H54 (cell line): ENCODE data around the gene ETNPPL.

Experiments
- DNase-seq: peaks from one replicate; pipeline ENCODE4 v3.0.0; 2011; ENCODE audit warnings: low spot score, mixed read lengths; ENCODE audit not compliant: insufficient read length
- FAIRE-seq: peaks from 3 replicates; lab custom pipeline; 2011; peaks lifted over from hg19 to GRCh38; lab: Jason Lieb, UNC
- POLR2A ChIP-seq: IDR thresholded peaks from 2 replicates; pipeline ENCODE4 v1.6.1; 2011; ENCODE audit warnings: low read depth, mild to moderate bottlenecking, low read length

The ETNPPL gene

GRCh38 chr4:108762559-108763225 lies at the start of gene ETNPPL:
ETNPPL (minus strand) TSS chr4:108763053; CDS start chr4:108762898, 155 bp downstream.
- DNase-seq, result no peak
- no peak for TF ChIP-seq POLR2A
- FAIRE-seq, result no peak

GRCh38 chr4:108811486-108811885 lies 48.6 kb upstream of the ETNPPL start:
- TF ChIP-seq POLR2A, result no peak
- FAIRE-seq (no peak), DNase-seq (no peak)

- no peak for DNase-seq
- FAIRE-seq, result no peak
- no peak for TF ChIP-seq POLR2A
These were observed 47.2 kb upstream of the ETNPPL start for GRCh38 chr4:108810087-108810486.

DNA sequence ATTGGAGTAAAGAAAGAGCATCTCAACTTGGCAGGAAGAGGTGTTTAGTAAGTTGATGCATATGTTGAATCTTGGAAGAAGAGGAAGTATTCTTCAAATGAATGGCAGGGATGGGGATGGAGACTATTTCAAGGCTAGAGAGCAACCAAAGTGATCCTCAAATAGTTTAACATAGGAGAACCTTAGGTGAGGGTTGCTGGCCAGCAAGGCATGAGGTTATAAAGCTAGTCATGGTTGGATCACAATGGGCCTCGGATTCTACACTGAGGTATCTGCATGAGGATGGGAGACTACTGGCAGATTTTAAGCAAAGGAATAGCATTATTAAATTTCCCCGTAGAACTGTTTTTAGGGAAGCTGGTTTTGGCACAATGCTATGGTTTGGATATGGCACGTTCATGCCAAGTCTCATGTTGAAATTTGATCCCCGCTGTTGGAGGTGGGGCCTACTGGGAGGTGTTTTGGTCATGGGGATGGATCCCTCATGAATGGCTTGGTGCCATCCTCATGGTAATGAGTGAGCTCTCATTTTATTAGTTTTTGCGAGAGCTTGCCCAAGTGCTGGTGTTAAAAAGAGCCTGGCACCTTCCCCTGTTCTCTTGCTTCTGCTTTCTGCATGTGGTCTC lies 41.9 kb upstream of the ETNPPL start:
- no peak for TF ChIP-seq POLR2A
- DNase-seq (no peak), FAIRE-seq (no peak)

GRCh38 chr4:108799306-108799705 lies 36.5 kb upstream of the ETNPPL start:
- no peak for DNase-seq
- no peak for TF ChIP-seq POLR2A
- FAIRE-seq, result no peak

DNA sequence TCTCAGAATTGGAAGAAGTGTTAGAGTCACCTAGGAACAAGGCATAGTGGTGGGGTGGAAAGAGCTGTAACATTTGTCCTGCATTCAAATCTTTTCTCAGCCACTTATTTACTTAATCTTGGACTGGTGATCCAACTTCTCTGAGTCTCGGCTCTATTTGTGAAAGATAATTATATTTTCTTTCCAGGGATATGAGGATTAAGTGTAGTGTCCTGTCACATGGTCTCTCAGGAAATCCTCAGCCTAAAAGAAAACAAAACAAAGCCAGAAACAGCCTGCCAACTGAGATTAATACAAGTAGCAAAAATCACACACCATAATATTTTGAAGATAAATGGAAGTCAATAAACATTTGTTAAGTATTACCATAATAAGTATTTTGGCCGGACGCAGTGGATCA lies 33.3 kb upstream of the ETNPPL start:
- DNase-seq (no peak), FAIRE-seq (no peak)
- TF ChIP-seq POLR2A, result no peak

GRCh38 chr4:108795733-108796132 lies 32.9 kb upstream of the ETNPPL start:
- FAIRE-seq (no peak), DNase-seq (no peak)
- no peak for TF ChIP-seq POLR2A

- no peak for TF ChIP-seq POLR2A
- no peak for DNase-seq
- no peak for FAIRE-seq
These were observed 31.3 kb upstream of the ETNPPL start for GRCh38 chr4:108794136-108794535.

DNA sequence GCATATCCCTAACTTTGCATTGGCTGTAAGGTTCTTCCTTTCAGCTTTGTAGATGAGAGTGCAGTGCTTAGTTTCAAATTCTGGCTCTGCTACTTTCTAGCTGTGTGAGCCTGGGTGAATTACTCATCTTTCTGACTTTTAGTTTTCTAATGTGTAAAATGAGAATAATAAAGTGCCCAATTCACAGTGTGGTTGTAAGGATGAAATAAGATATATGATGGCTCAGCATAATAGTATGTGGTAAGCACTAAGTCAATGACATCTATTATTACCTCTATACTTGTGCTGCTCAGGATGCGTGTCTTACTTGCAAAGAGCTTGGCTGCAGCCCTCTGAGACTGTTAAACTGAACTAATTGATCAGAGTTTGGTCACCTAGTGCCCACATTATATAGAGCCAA lies 30.6 kb upstream of the ETNPPL start:
- no peak for DNase-seq
- TF ChIP-seq POLR2A, result no peak
- no peak for FAIRE-seq

DNA sequence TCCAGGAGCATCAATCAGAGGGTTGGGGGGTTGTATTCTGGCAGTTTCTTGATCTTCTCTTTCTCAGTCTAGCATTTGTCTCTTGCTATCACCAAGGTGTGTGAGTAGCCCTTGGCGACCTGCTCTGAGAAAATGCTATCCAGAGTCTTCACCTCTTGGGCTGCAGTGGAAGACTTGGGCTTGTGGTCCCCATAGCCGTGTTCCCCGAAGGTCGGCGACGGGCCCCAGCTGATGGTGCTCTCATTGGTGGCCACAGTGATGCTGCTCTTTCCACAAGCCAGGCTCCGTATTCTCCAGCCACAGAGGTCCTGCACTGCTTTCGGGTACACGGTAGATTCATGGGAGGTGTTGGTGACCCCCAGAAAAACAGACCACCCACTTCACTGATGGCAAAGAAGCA lies 25.9 kb upstream of the ETNPPL start:
- no peak for TF ChIP-seq POLR2A
- DNase-seq (no peak), FAIRE-seq (no peak)

DNA sequence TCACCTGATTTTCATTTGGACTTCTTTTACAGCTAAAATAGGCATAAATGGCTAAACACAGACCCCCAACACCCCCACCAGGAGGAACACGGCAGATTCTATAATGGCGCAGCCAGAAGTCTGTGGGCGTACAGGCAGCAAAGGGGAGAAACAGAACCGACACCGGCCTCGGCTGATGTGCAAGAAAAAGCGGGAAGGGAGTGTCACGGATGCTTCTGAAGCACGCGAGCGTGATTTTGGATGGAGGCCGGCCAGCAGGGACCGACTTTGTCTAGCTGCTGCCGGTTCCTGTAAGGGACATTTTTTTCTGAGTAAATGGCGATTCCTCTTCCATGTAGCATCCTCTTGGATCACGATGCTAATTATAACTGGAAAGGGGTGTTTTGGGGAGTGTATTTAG lies 24.9 kb upstream of the ETNPPL start:
- TF ChIP-seq POLR2A, result no peak
- DNase-seq (no peak), FAIRE-seq (no peak)

DNA sequence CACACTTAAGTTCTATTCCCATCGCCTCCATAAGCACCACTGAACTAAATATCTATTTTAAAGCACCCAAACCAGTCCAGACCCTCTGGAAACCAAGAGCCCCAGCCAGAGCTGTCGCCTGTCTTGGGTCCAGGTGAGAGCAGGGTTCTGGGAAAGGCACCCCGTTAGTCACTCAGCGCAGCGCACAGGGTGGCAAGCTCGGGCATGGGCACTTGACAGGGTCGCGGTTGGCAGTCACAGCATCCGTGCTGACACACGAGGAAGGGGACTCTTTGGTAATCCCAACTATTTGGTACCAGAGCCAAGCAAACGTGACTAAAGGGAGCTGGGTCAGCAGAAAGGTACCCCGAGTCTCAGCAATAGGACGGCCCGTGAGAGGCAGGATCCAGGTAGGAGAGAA lies 24.3 kb upstream of the ETNPPL start:
- TF ChIP-seq POLR2A, result no peak
- no peak for DNase-seq
- FAIRE-seq, result no peak

GRCh38 chr4:108786351-108786750 lies 23.5 kb upstream of the ETNPPL start:
- no peak for TF ChIP-seq POLR2A
- no peak for FAIRE-seq

GRCh38 chr4:108783665-108784463 lies 21.0 kb upstream of the ETNPPL start:
- no peak for DNase-seq
- no peak for TF ChIP-seq POLR2A
- no peak for FAIRE-seq

More at GRCh38 chr4:108786351-108786750, 23.5 kb upstream of the ETNPPL start:
- DNase-seq, result no peak

- no peak for TF ChIP-seq POLR2A
- DNase-seq, result no peak
- no peak for FAIRE-seq
These were observed 17.1 kb upstream of the ETNPPL start for GRCh38 chr4:108779958-108780357.
